ENCODE results near the gene BTRC. TPM values are rescaled to one million over a fixed set of nuclear protein-coding genes. Genes with fewer than 3 reads are reported as not detected.
"Not testable (repeated sequence)": the region's sequence is repeated elsewhere in the genome, so short reads cannot be mapped to it uniquely, and the experiment has no call there.

BTRC gene
- total RNA-seq, 1 experiment from 2014 or later = 10.7 TPM

GRCh38 chr10:101346177-101346576 is 7.8 kb upstream of the BTRC start:
- DNase-seq (ENCODE audit: low spot score) = no peak

GRCh38 chr10:101351017-101351416 is 2.9 kb upstream of the BTRC start:
- DNase-seq (ENCODE audit: low spot score) = no peak

- no peak for DNase-seq (ENCODE audit: low spot score)
Observed at GRCh38 chr10:101351477-101351876, 2.5 kb upstream of the BTRC start.

GRCh38 chr10:101352857-101353256 is 1.1 kb upstream of the BTRC start:
- not testable (repeated sequence) for DNase-seq (ENCODE audit: low spot score)

GRCh38 chr10:101354328-101355071 is 535 bp downstream of the BTRC start:
- DNase-seq (ENCODE audit: low spot score) = peak; percentile 35

GRCh38 chr10:101355072-101355706 is 1.2 kb downstream of the BTRC start:
- peak; percentile 6 for DNase-seq (ENCODE audit: low spot score)

- DNase-seq (ENCODE audit: low spot score) = no peak
Observed at GRCh38 chr10:101356132-101356531, 2.2 kb downstream of the BTRC start.

- no peak for DNase-seq (ENCODE audit: low spot score)
Observed at GRCh38 chr10:101357958-101358357, 4.0 kb downstream of the BTRC start.

- peak; percentile 36 for DNase-seq (ENCODE audit: low spot score)
Observed at GRCh38 chr10:101358706-101359300, 4.8 kb downstream of the BTRC start.

- not testable (repeated sequence) for DNase-seq (ENCODE audit: low spot score)
Observed at GRCh38 chr10:101360090-101360489, 6.1 kb downstream of the BTRC start.

GRCh38 chr10:101360841-101361240 is 6.9 kb downstream of the BTRC start:
- not testable (repeated sequence) for DNase-seq (ENCODE audit: low spot score)

- no peak for DNase-seq (ENCODE audit: low spot score)
Observed at GRCh38 chr10:101363850-101364400, 10.0 kb downstream of the BTRC start.

GRCh38 chr10:101364721-101365120 is 10.8 kb downstream of the BTRC start:
- DNase-seq (ENCODE audit: low spot score) = no peak

- peak; percentile 91 for DNase-seq (ENCODE audit: low spot score)
Observed at GRCh38 chr10:101367569-101368453, 13.8 kb downstream of the BTRC start.

GRCh38 chr10:101373063-101373462 is 19.1 kb downstream of the BTRC start:
- no peak for DNase-seq (ENCODE audit: low spot score)

GRCh38 chr10:101373993-101374392 is 20.0 kb downstream of the BTRC start:
- not testable (repeated sequence) for DNase-seq (ENCODE audit: low spot score)

- no peak for DNase-seq (ENCODE audit: low spot score)
Observed at GRCh38 chr10:101375076-101375475, 21.1 kb downstream of the BTRC start.

GRCh38 chr10:101379663-101380352 is 25.8 kb downstream of the BTRC start:
- no peak for DNase-seq (ENCODE audit: low spot score)

- DNase-seq (ENCODE audit: low spot score) = no peak
Observed at GRCh38 chr10:101380353-101381017, 26.5 kb downstream of the BTRC start.

GRCh38 chr10:101385866-101386658 is 32.1 kb downstream of the BTRC start:
- DNase-seq (ENCODE audit: low spot score) = no peak
